Measurements from ENCODE around the gene SORCS2.

GRCh38 chr4:7310451-7310850, 118.1 kb downstream of the SORCS2 start:
- no peak for TF ChIP-seq ZNF446 (CRISPR knock-in tag; IDR thresholded peaks at IDR 0.05)
- no peak for TF ChIP-seq RAD21 (CRISPR knock-in tag; IDR thresholded peaks at IDR 0.05)
- no peak for TF ChIP-seq EZH2 (conservative IDR thresholded peaks at IDR 0.05; ENCODE audit: low read depth, low read length)
- no peak for TF ChIP-seq GTF2F1 (IDR thresholded peaks at IDR 0.05; ENCODE audit: low read length)
- no peak for TF ChIP-seq PPARG (CRISPR knock-in tag; conservative IDR thresholded peaks at IDR 0.05)
- no peak for TF ChIP-seq PHF21A (CRISPR knock-in tag; IDR thresholded peaks at IDR 0.05)
- TF ChIP-seq CBFB (CRISPR knock-in tag; IDR thresholded peaks at IDR 0.05), result no peak
- TF ChIP-seq CTCF (CRISPR knock-in tag; IDR thresholded peaks at IDR 0.05), result no peak
- TF ChIP-seq GABPA (IDR thresholded peaks at IDR 0.05; ENCODE audit: low read depth, low read length), result no peak
- TF ChIP-seq GABPA (CRISPR knock-in tag; IDR thresholded peaks at IDR 0.05; ENCODE audit: low read depth), result no peak
- no peak for TF ChIP-seq ZNF556 (CRISPR knock-in tag; IDR thresholded peaks at IDR 0.05; ENCODE audit: borderline replicate concordance)
- TF ChIP-seq ZNF326 (CRISPR knock-in tag; IDR thresholded peaks at IDR 0.05; ENCODE audit: borderline replicate concordance), result no peak
